ENCODE data around the gene NEAT1. TPM values are rescaled to one million over a fixed set of nuclear protein-coding genes. Genes with fewer than 3 reads are reported as not detected.

Gene NEAT1
- total and polyA plus RNA-seq, 9 of the 15 experiments (the other 6 are each of a cell fraction or from before 2014, with no cell fraction given), result 20.1 to 389 (median 62.8) TPM

DNA sequence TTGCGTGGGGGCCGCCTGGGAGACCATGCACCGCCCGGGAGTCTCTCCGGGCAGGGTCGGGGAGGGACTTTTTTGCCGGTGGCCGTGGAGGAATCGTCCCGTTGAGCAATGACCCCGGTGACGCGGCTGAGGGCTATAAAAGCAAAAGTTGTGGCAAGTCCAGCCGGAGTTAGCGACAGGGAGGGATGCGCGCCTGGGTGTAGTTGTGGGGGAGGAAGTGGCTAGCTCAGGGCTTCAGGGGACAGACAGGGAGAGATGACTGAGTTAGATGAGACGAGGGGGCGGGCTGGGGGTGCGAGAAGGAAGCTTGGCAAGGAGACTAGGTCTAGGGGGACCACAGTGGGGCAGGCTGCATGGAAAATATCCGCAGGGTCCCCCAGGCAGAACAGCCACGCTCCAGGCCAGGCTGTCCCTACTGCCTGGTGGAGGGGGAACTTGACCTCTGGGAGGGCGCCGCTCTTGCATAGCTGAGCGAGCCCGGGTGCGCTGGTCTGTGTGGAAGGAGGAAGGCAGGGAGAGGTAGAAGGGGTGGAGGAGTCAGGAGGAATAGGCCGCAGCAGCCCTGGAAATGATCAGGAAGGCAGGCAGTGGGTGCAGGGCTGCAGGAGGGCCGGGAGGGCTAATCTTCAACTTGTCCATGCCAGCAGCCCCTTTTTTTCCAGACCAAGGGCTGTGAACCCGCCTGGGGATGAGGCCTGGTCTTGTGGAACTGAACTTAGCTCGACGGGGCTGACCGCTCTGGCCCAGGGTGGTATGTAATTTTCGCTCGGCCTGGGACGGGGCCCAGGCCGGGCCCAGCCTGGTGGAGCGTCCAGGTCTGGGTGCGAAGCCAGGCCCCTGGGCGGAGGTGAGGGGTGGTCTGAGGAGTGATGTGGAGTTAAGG, at the start of gene NEAT1 (continued):
- TF ChIP-seq, protein P1, sequence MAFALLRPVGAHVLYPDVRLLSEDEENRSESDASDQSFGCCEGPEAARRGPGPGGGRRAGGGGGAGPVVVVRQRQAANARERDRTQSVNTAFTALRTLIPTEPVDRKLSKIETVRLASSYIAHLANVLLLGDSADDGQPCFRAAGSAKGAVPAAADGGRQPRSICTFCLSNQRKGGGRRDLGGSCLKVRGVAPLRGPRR (CRISPR knock-in tag; IDR thresholded peaks at IDR 0.05), result peak; percentile 89; the same call in 1 of the 2 replicates
- TF ChIP-seq COPS2 (conservative IDR thresholded peaks at IDR 0.05) (no peak), FIP1L1 (IDR thresholded peaks at IDR 0.05; ENCODE audit: low read depth, low read length, poor library complexity, severe bottlenecking) (peak; percentile 92), C11orf30 (IDR thresholded peaks at IDR 0.05; ENCODE audit: low read depth) (no peak), ETV6 (IDR thresholded peaks at IDR 0.05; ENCODE audit: borderline replicate concordance in 1 of 2, low read depth in 2 of 2, low read length in 1 of 2) (peak in 1 of 2 experiments; percentile 77; a peak in 2 of 4 replicates), ETV6 (CRISPR knock-in tag; IDR thresholded peaks at IDR 0.05; ENCODE audit: borderline replicate concordance) (no peak), PHF8 (IDR thresholded peaks at IDR 0.05; ENCODE audit: borderline replicate concordance, low read length) (peak; percentile 59; the same call in 1 of the 2 replicates), ILK (tag; IDR thresholded peaks at IDR 0.05; ENCODE audit: borderline replicate concordance, low read depth) (no peak), BRF1 (IDR thresholded peaks at IDR 0.05; ENCODE audit: borderline replicate concordance, extremely low read depth, insufficient read length) (no peak), ZNF583 (CRISPR knock-in tag; IDR thresholded peaks at IDR 0.05) (peak; percentile 98), NCOR1 (IDR thresholded peaks at IDR 0.05) (no peak)
- TF ChIP-seq, protein P2, sequence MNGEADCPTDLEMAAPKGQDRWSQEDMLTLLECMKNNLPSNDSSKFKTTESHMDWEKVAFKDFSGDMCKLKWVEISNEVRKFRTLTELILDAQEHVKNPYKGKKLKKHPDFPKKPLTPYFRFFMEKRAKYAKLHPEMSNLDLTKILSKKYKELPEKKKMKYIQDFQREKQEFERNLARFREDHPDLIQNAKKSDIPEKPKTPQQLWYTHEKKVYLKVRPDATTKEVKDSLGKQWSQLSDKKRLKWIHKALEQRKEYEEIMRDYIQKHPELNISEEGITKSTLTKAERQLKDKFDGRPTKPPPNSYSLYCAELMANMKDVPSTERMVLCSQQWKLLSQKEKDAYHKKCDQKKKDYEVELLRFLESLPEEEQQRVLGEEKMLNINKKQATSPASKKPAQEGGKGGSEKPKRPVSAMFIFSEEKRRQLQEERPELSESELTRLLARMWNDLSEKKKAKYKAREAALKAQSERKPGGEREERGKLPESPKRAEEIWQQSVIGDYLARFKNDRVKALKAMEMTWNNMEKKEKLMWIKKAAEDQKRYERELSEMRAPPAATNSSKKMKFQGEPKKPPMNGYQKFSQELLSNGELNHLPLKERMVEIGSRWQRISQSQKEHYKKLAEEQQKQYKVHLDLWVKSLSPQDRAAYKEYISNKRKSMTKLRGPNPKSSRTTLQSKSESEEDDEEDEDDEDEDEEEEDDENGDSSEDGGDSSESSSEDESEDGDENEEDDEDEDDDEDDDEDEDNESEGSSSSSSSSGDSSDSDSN (IDR thresholded peaks at IDR 0.05; ENCODE audit: borderline replicate concordance in 1 of 2, low read depth in 2 of 2, low read length in 2 of 2), result no peak
- TF ChIP-seq, protein P3, sequence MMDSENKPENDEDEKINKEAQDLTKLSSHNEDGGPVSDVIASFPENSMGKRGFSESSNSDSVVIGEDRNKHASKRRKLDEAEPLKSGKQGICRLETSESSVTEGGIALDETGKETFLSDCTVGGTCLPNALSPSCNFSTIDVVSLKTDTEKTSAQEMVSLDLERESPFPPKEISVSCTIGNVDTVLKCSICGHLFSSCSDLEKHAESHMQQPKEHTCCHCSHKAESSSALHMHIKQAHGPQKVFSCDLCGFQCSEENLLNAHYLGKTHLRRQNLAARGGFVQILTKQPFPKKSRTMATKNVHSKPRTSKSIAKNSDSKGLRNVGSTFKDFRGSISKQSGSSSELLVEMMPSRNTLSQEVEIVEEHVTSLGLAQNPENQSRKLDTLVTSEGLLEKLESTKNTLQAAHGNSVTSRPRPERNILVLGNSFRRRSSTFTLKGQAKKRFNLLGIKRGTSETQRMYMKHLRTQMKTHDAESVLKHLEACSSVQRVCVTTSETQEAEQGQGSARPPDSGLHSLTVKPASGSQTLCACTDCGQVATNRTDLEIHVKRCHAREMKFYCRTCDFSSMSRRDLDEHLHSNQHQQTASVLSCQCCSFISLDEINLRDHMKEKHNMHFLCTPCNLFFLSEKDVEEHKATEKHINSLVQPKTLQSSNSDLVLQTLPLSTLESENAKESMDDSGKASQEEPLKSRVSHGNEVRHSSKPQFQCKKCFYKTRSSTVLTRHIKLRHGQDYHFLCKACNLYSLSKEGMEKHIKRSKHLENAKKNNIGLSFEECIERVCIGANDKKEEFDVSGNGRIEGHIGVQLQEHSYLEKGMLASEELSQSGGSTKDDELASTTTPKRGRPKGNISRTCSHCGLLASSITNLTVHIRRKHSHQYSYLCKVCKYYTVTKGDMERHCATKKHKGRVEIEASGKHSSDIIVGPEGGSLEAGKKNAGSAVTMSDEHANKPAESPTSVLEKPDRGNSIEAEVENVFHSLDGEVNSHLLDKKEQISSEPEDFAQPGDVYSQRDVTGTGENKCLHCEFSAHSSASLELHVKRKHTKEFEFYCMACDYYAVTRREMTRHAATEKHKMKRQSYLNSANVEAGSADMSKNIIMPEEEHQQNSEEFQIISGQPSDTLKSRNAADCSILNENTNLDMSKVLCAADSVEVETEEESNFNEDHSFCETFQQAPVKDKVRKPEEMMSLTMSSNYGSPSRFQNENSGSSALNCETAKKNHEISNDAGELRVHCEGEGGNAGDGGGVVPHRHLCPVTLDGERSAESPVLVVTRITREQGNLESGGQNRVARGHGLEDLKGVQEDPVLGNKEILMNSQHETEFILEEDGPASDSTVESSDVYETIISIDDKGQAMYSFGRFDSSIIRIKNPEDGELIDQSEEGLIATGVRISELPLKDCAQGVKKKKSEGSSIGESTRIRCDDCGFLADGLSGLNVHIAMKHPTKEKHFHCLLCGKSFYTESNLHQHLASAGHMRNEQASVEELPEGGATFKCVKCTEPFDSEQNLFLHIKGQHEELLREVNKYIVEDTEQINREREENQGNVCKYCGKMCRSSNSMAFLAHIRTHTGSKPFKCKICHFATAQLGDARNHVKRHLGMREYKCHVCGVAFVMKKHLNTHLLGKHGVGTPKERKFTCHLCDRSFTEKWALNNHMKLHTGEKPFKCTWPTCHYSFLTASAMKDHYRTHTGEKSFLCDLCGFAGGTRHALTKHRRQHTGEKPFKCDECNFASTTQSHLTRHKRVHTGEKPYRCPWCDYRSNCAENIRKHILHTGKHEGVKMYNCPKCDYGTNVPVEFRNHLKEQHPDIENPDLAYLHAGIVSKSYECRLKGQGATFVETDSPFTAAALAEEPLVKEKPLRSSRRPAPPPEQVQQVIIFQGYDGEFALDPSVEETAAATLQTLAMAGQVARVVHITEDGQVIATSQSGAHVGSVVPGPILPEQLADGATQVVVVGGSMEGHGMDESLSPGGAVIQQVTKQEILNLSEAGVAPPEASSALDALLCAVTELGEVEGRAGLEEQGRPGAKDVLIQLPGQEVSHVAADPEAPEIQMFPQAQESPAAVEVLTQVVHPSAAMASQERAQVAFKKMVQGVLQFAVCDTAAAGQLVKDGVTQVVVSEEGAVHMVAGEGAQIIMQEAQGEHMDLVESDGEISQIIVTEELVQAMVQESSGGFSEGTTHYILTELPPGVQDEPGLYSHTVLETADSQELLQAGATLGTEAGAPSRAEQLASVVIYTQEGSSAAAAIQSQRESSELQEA (IDR thresholded peaks at IDR 0.05; ENCODE audit: low read depth), result no peak

Measured in K562 (cell line).